H1 (cell line): ENCODE results near the gene CTNNBL1. TPM values are rescaled to one million over a fixed set of nuclear protein-coding genes. Genes with fewer than 3 reads are reported as not detected.

Experiments
- CTCF ChIA-PET: fragments of 300-600 bp; sonication (Branson Sonifier 250); formaldehyde crosslinking; loops from one replicate; lab custom pipeline; 2021; ENCODE audit not compliant: partially characterized antibody; lab: Charles Lee
- POLR2A ChIA-PET: fragments of 300-600 bp; sonication (Branson Sonifier 250); formaldehyde crosslinking; loops from one replicate; lab custom pipeline; 2021; ENCODE audit warnings: inconsistent platforms; ENCODE audit not compliant: partially characterized antibody; lab: Charles Lee
- DNase-seq, 2 experiments: peaks; one replicate each; pipeline versions ENCODE4 v3.0.0 to v3.0.0-alpha.2; 2010 to 2022; ENCODE audit warnings: low spot score in 2 of 2, low read depth in 1 of 2, mixed read lengths in 1 of 2
- FAIRE-seq: peaks from 2 replicates; lab custom pipeline; 2011; peaks lifted over from hg19 to GRCh38; lab: Jason Lieb, UNC
- H2AFZ ChIP-seq: 2 replicates; pipeline ENCODE4 v1.8.1; 2012; ENCODE audit warnings: low read length, inconsistent platforms
- H2AK5ac ChIP-seq: 2 replicates; pipeline ENCODE4 v1.6.1; 2013; ENCODE audit warnings: low read depth, low read length
- H2BK120ac ChIP-seq: replicated peaks from 2 replicates; pipeline ENCODE3; 2013; ENCODE audit warnings: low read depth, low read length, inconsistent platforms
- H2BK12ac ChIP-seq: 2 replicates; pipeline ENCODE4 v1.6.1; 2013; ENCODE audit warnings: low read depth, low read length
- H2BK15ac ChIP-seq: 2 replicates; pipeline ENCODE4 v1.6.1; 2013; ENCODE audit warnings: low read length
- H2BK20ac ChIP-seq: 2 replicates; pipeline ENCODE4 v1.6.1; 2013; ENCODE audit warnings: low read length
- H2BK5ac ChIP-seq: 2 replicates; pipeline ENCODE4 v1.6.1; 2013; ENCODE audit warnings: low read depth, low read length
- H3K14ac ChIP-seq: 2 replicates; pipeline ENCODE4 v1.6.1; 2013; ENCODE audit warnings: inconsistent platforms; ENCODE audit not compliant: insufficient read length
- H3K18ac ChIP-seq: 2 replicates; pipeline ENCODE4 v1.6.1; 2013; ENCODE audit warnings: low read length; ENCODE audit errors: extremely low read depth
- H3K23ac ChIP-seq: 2 replicates; pipeline ENCODE4 v1.6.1; 2013; ENCODE audit warnings: inconsistent platforms; ENCODE audit not compliant: insufficient read length
- H3K23me2 ChIP-seq: 2 replicates; pipeline ENCODE4 v1.6.1; 2013; ENCODE audit warnings: low read depth, low read length
- H3K27ac ChIP-seq: 2 replicates; pipeline ENCODE4 v1.6.1; 2011; ENCODE audit warnings: low read depth, low read length, inconsistent platforms
- H3K27me3 ChIP-seq, 4 experiments: replicated peaks in 1 of 4; 1 replicate in 1 of 4; 2 replicates in 3 of 4; pipeline versions ENCODE4 v1.6.1 to v1.8.1; 2011 to 2013; ENCODE audit warnings: low read length in 3 of 4, mild to moderate bottlenecking in 3 of 4, inconsistent platforms in 2 of 4, mixed read lengths in 2 of 4, moderate library complexity in 1 of 4; ENCODE audit not compliant: control insufficient read depth in 3 of 4, insufficient read depth in 3 of 4; ENCODE audit errors: extremely low read depth in 1 of 4
- H3K36me3 ChIP-seq, 4 experiments: 2 replicates each; pipeline versions ENCODE4 v1.6.1 to v1.8.1; 2011 to 2013; ENCODE audit warnings: mild to moderate bottlenecking in 4 of 4, low read length in 3 of 4, moderate library complexity in 2 of 4, control low read depth in 1 of 4, inconsistent platforms in 1 of 4; ENCODE audit not compliant: insufficient read depth in 4 of 4, control insufficient read depth in 2 of 4
- H3K4ac ChIP-seq: replicated peaks from 2 replicates; pipeline ENCODE3; 2013; ENCODE audit warnings: low read length, low read depth, mixed read lengths, inconsistent platforms; ENCODE audit not compliant: insufficient read length
- H3K4me1 ChIP-seq, 4 experiments: replicated peaks in 1 of 4; 1 replicate in 1 of 4; 2 replicates in 3 of 4; pipeline versions ENCODE4 v1.6.1 to v1.8.1; 2011 to 2013; ENCODE audit warnings: low read length in 3 of 4, inconsistent platforms in 2 of 4, mixed read lengths in 1 of 4; ENCODE audit not compliant: insufficient read depth in 4 of 4, control insufficient read depth in 3 of 4
- H3K4me2 ChIP-seq, 2 experiments: 2 replicates each; pipeline versions ENCODE4 v1.6.1 to v1.8.1; 2011 to 2013; ENCODE audit warnings: low read depth in 2 of 2, low read length in 2 of 2, control low read depth in 1 of 2, inconsistent platforms in 1 of 2, mild to moderate bottlenecking in 1 of 2; ENCODE audit not compliant: insufficient read depth in 1 of 2
- H3K4me3 ChIP-seq, 4 experiments: fragments of 200-600, 300-600 bp in 1 of 4; sonication (generic), shearing (Covaris generic), sonication (Bioruptor Twin) in 1 of 4; 2 replicates each; pipeline versions ENCODE4 v1.5.1 to v1.8.1; 2011 to 2016; ENCODE audit warnings: low read length in 4 of 4, low read depth in 3 of 4, control low read depth in 2 of 4, inconsistent platforms in 2 of 4, mild to moderate bottlenecking in 2 of 4, mixed read lengths in 1 of 4, moderate library complexity in 1 of 4; ENCODE audit not compliant: insufficient read depth in 2 of 4; ENCODE audit errors: extremely low read depth in 1 of 4
- H3K56ac ChIP-seq: replicated peaks from 2 replicates; pipeline ENCODE3; 2013; ENCODE audit warnings: low read depth, mild to moderate bottlenecking, mixed read lengths, low read length, inconsistent platforms; ENCODE audit not compliant: insufficient read length
- H3K79me1 ChIP-seq: 2 replicates; pipeline ENCODE4 v1.6.1; 2013; ENCODE audit warnings: low read depth, low read length, control low read depth
- H3K79me2 ChIP-seq, 2 experiments: 2 replicates each; pipeline versions ENCODE4 v1.6.1 to v1.8.1; 2012 to 2013; ENCODE audit warnings: low read length in 2 of 2, mild to moderate bottlenecking in 2 of 2, inconsistent platforms in 1 of 2; ENCODE audit not compliant: insufficient read depth in 2 of 2, control insufficient read depth in 1 of 2
- H3K9ac ChIP-seq, 4 experiments: replicated peaks in 1 of 4; 1 replicate in 1 of 4; 2 replicates in 3 of 4; pipeline versions ENCODE4 v1.6.1 to v1.8.1; 2011 to 2013; ENCODE audit warnings: low read depth in 3 of 4, low read length in 3 of 4, control low read depth in 2 of 4, mild to moderate bottlenecking in 2 of 4, moderate library complexity in 2 of 4, inconsistent platforms in 1 of 4; ENCODE audit errors: extremely low read depth in 1 of 4
- H3K9me3 ChIP-seq, 2 experiments: 2 replicates each; pipeline versions ENCODE4 v1.6.1 to v1.8.1; 2012 to 2013; ENCODE audit warnings: mild to moderate bottlenecking in 2 of 2, moderate library complexity in 2 of 2, control low read depth in 1 of 2, inconsistent platforms in 1 of 2, low read depth in 1 of 2, low read length in 1 of 2, mixed read lengths in 1 of 2; ENCODE audit not compliant: insufficient read depth in 2 of 2
- H4K20me1 ChIP-seq, 2 experiments: replicated peaks in 1 of 2; 2 replicates each; pipeline versions ENCODE3 to v1.8.1; 2011 to 2013; ENCODE audit warnings: inconsistent platforms in 2 of 2, low read length in 2 of 2, mild to moderate bottlenecking in 1 of 2; ENCODE audit not compliant: insufficient read depth in 2 of 2, control insufficient read depth in 1 of 2
- H4K5ac ChIP-seq: 2 replicates; pipeline ENCODE4 v1.6.1; 2013; ENCODE audit warnings: low read length, low read depth, mixed read lengths, inconsistent platforms; ENCODE audit not compliant: insufficient read length
- H4K8ac ChIP-seq: 2 replicates; pipeline ENCODE4 v1.8.0; 2013; ENCODE audit warnings: mild to moderate bottlenecking, moderate library complexity, low read length, inconsistent platforms; ENCODE audit not compliant: insufficient read depth; ENCODE audit errors: extremely low read depth
- H4K91ac ChIP-seq: replicated peaks from 2 replicates; pipeline ENCODE3; 2013; ENCODE audit warnings: low read length, mixed read lengths, inconsistent platforms; ENCODE audit not compliant: insufficient read length
- SIN3A ChIP-seq, 2 experiments: IDR thresholded peaks in 1 of 2; conservative IDR thresholded peaks in 1 of 2; 2 replicates each; pipeline ENCODE4 v1.6.1; 2011 to 2012; ENCODE audit warnings: low read length in 2 of 2, improper control_type of control experiment in 1 of 2, low read depth in 1 of 2, mild to moderate bottlenecking in 1 of 2
- WGBS, 2 experiments: shearing (Covaris generic) in 1 of 2; methylation state at CpG; one replicate each; pipeline versions ENCODE4 v1.1.6 to v1.1.7; 2013 to 2015; ENCODE audit warnings: low lambda C conversion rate in 2 of 2, mixed read lengths in 2 of 2, inconsistent platforms in 1 of 2, low coverage in 1 of 2, missing lambda C conversion rate in 1 of 2; ENCODE audit not compliant: insufficient replicate concordance in 2 of 2, insufficient coverage in 1 of 2, insufficient read length in 1 of 2; ENCODE audit errors: extremely low coverage in 1 of 2, missing lambda C conversion rate in 1 of 2; 5-methylcytosine and 5-hydroxymethylcytosine counted together
- polyA plus RNA-seq, 7 experiments: library from polyadenylated mRNA; depleted of rRNA in 3 of 7; stranded (reverse) in 5 of 7; unstranded in 2 of 7; fragments of >200 nt in 5 of 7; fragments of 200-250 nt in 2 of 7; gene quantifications; 1 replicate in 5 of 7; 2 replicates in 1 of 7; 4 replicates in 1 of 7; pipeline versions ENCODE4 v1.2.1 to v1.2.3, GENCODE V29; 2011 to 2013; ENCODE audit warnings: missing spikeins in 2 of 7, mixed read lengths in 2 of 7
- total RNA-seq: library from RNA; stranded (reverse); fragmentation: NEBNext Ultra II Directional; extraction: Animal tissue kit (Norgen Biotek cat#: 25700); gene quantifications from 2 replicates; pipeline ENCODE4 v1.2.1, GENCODE V29; 2021
- TF ChIP-seq, protein P1 (sequence below), 3 experiments: IDR thresholded peaks; 1 replicate in 2 of 3; 2 replicates in 1 of 3; pipeline versions ENCODE4 v1.5.1 to v1.6.1; 2011; ENCODE audit warnings: low read length in 3 of 3, mild to moderate bottlenecking in 3 of 3, inconsistent platforms in 2 of 3, low read depth in 1 of 3, moderate library complexity in 1 of 3; ENCODE audit not compliant: insufficient read depth in 1 of 3; ENCODE audit errors: control extremely low read depth in 1 of 3

CTNNBL1 gene
- total and polyA plus RNA-seq, 2 of the 8 experiments (the other 6 are each of a cell fraction or from before 2014, with no cell fraction given) = 19.6 to 81.6 TPM

DNA sequence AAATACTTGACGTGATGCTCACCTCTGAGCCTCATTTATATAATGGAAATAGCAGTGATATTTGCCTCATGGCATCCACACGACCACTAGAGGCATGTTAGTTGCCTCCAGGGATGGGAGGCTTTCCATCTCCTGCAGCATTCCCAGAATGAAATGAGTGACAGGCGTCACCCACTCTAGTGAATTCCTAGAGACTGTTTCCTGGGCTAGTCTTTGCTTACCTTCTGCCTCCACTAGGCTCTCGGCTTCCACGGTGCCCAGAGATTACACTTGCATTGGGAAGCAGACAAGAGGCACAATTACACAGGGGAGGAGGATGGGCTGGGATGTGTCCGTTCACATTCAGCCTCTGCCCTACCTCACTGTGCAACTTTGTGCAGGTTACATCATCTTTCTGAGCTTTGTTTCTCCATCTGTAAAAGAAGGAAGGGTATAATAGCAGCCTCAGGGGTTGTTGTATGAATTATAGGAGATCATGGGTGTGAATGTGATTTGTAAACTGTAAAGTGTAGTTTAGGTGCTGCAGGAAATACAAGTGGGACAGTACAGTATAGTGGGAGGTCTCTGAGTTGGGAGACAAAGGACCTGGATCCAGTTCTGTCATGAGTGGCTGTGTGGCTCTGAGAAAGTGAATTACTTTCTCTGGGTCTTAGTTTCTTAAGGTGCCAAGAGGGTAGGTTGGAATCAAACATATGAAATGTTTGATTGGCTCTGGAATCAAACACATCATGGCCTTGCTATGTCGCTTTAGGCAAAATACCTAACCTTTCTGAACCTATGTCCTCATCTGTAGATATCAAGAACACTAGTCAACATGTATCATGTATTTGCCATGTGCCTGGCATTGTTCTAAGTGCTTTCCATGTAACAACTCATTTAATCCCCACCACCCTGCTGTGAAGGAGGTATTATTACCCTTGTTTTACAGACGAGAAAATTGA lies 205.5 kb downstream of the CTNNBL1 start:
- no peak for DNase-seq
- Histone ChIP-seq H3K23me2 (peaks cover 4% of the 10 kb centered on the region; the same call in 1 of the 2 replicates), H3K27ac (no peak overlapping the region), H3K36me3 (no peaks in the 10 kb centered on the region), H3K18ac (no peak overlapping the region), H3K9me3 (no peaks in the 10 kb centered on the region), H4K5ac (no peak overlapping the region), H2BK5ac (no peak overlapping the region), H2AK5ac (no peak overlapping the region), H2BK20ac (no peak overlapping the region), H2BK12ac (no peak overlapping the region), H3K14ac (no peak overlapping the region), H2BK15ac (no peak overlapping the region), H4K20me1 (peaks cover 2 to 3% of the 10 kb centered on the region in 2 experiments), H4K8ac (no peak overlapping the region), H3K56ac (no peak overlapping the region), H3K79me2 (no peaks in the 10 kb centered on the region), H2AFZ (no peak overlapping the region), H3K4me3 (no peak overlapping the region), H4K91ac (no peak overlapping the region), H3K79me1 (no peaks in the 10 kb centered on the region), H3K4me1 (peaks cover 0 to 5% (median under 1%) of the 10 kb centered on the region in 4 experiments; a peak in 3 of 7 replicates), H3K4me2 (no peak overlapping the region), H3K27me3 (no peaks in the 10 kb centered on the region; a peak in 2 of 7 replicates), H3K4ac (no peak overlapping the region), H3K23ac (no peak overlapping the region), H2BK120ac (no peak overlapping the region), H3K9ac (no peak overlapping the region)
- POLR2A ChIA-PET = interaction anchor here (0.6 kb wide), 1 partner anchor 79 kb away, joined by 3 read pairs; no protein-coding TSS in a partner anchor
- FAIRE-seq = no peak
- CTCF ChIA-PET = interaction anchor here (0.7 to 2.0 kb wide), 10 partner anchors 15 to 335 kb away, joined by 3 to 10 read pairs (median 6); no protein-coding TSS in a partner anchor
- TF ChIP-seq SIN3A (conservative IDR thresholded peaks at IDR 0.05 in 1 of 2, IDR thresholded peaks at IDR 0.05 in 1 of 2; ENCODE audit: low read depth in 1 of 2, low read length in 2 of 2) = no peak
- TF ChIP-seq, protein P1, sequence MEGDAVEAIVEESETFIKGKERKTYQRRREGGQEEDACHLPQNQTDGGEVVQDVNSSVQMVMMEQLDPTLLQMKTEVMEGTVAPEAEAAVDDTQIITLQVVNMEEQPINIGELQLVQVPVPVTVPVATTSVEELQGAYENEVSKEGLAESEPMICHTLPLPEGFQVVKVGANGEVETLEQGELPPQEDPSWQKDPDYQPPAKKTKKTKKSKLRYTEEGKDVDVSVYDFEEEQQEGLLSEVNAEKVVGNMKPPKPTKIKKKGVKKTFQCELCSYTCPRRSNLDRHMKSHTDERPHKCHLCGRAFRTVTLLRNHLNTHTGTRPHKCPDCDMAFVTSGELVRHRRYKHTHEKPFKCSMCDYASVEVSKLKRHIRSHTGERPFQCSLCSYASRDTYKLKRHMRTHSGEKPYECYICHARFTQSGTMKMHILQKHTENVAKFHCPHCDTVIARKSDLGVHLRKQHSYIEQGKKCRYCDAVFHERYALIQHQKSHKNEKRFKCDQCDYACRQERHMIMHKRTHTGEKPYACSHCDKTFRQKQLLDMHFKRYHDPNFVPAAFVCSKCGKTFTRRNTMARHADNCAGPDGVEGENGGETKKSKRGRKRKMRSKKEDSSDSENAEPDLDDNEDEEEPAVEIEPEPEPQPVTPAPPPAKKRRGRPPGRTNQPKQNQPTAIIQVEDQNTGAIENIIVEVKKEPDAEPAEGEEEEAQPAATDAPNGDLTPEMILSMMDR (IDR thresholded peaks at IDR 0.05; ENCODE audit: control extremely low read depth in 1 of 3, insufficient read depth in 1 of 3, low read depth in 1 of 3, low read length in 3 of 3) = peak in 1 of 3 experiments; percentile 13; a peak in 1 of 4 replicates
- 74% methylated on average over 8 of the region's 8 CpGs; no CpG with 5 or more reads in 1 of the 2 experiments for WGBS, 2 experiments
